Uterus (tissue), 2 donors: Measurements from ENCODE around the gene NUP93.

Experiments
- POLR2A ChIP-seq, 2 donors: fragments of 450-650 bp; IDR thresholded peaks; one replicate each; pipeline ENCODE4 v1.6.1; 2016; ENCODE audit warnings: antibody characterized with exemption in 2 of 2, mild to moderate bottlenecking in 1 of 2, moderate library complexity in 1 of 2
- TF ChIP-seq, protein P1 (sequence below), 4 experiments: fragments of 200-600 bp in 2 of 4; fragments of 450-650 bp in 2 of 4; sonication (generic) in 2 of 4; IDR thresholded peaks; one replicate each; pipeline ENCODE4 v1.5.1; 2016 to 2019; ENCODE audit warnings: antibody characterized with exemption in 4 of 4, mild to moderate bottlenecking in 2 of 4, moderate library complexity in 1 of 4

DNA sequence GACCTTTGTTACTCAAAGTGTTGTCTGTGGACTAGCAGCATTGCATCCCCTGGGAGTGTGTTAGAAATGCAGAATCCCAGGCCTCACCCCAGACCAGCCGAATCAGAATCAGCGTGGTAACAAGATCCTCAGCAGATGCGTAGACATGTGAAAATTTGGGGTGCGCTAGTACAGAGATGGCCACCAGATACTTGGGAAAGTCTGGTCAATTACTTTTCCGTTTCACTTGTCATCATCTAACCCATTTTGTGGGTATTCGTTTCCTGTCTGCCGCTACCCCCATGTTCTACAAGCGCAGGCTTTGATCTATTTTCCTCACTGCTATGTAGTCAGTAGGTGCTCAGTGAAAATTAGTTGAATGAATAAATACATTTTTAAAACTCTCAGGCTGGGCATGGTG lies 168.9 kb downstream of the NUP93 start:
- no peak for TF ChIP-seq POLR2A (IDR thresholded peaks at IDR 0.05)
- TF ChIP-seq, protein P1, sequence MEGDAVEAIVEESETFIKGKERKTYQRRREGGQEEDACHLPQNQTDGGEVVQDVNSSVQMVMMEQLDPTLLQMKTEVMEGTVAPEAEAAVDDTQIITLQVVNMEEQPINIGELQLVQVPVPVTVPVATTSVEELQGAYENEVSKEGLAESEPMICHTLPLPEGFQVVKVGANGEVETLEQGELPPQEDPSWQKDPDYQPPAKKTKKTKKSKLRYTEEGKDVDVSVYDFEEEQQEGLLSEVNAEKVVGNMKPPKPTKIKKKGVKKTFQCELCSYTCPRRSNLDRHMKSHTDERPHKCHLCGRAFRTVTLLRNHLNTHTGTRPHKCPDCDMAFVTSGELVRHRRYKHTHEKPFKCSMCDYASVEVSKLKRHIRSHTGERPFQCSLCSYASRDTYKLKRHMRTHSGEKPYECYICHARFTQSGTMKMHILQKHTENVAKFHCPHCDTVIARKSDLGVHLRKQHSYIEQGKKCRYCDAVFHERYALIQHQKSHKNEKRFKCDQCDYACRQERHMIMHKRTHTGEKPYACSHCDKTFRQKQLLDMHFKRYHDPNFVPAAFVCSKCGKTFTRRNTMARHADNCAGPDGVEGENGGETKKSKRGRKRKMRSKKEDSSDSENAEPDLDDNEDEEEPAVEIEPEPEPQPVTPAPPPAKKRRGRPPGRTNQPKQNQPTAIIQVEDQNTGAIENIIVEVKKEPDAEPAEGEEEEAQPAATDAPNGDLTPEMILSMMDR (IDR thresholded peaks at IDR 0.05): no peak
